C4-2B (cell line): ENCODE results near the gene PRDM15.

Experiments
- CTCF ChIP-seq: fragments of 450-650 bp; conservative IDR thresholded peaks from 2 replicates; pipeline ENCODE4 v1.5.1; 2017; ENCODE audit warnings: mild to moderate bottlenecking
- ZFX ChIP-seq: fragments of 450-650 bp; IDR thresholded peaks from 2 replicates; pipeline ENCODE4 v1.6.1; 2017

DNA sequence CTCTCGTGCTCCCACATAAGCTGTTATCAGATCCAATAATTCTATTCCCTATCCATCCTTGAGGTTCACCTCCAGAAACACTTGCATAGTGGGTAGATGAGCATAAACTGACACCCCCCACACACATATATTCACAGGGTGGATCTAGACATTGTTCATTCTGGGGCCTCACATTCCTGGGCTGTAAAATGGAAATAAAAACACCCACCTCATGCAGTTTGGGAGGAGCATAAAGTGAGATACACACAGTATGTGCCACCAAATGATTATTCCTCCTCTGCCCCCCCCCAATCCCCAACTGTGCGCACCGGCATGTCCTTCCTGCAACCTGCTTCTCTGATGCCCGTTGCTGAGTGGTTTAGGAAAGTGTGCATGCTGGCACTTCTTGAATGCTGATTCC is 17.9 kb downstream of the PRDM15 start:
- no peak for TF ChIP-seq CTCF
- no peak for TF ChIP-seq ZFX
